ENCODE measurements around the gene BTBD8.

GRCh38 chr1:92167151-92167550 lies 87.0 kb downstream of the BTBD8 start:
- TF ChIP-seq POLR2A (IDR thresholded peaks at IDR 0.05) (no peak), CTCF (IDR thresholded peaks at IDR 0.05) (no peak)

Data from transverse colon (tissue), 3 donors.